Mesothelial cell of epicardium (in vitro differentiated cells): ENCODE results near the gene BHLHA9. TPM values are rescaled to one million over a fixed set of nuclear protein-coding genes. Genes with fewer than 3 reads are reported as not detected.

ENCODE experiments used
- DNase-seq, 2 experiments: peaks; one replicate each; pipeline ENCODE4 v3.0.0; 2021; ENCODE audit warnings: low spot score in 2 of 2; ENCODE audit not compliant: unreplicated experiment in 2 of 2
- H3K27ac Mint-ChIP-seq: 2 replicates; pipeline ENCODE4 v1.8.0; 2021; ENCODE audit warnings: mixed read lengths
- H3K27me3 Mint-ChIP-seq: 2 replicates; pipeline ENCODE4 v1.8.0; 2021; ENCODE audit warnings: low read depth, mixed read lengths
- H3K36me3 Mint-ChIP-seq: 2 replicates; pipeline ENCODE4 v1.8.0; 2021; ENCODE audit warnings: mixed read lengths
- H3K4me1 Mint-ChIP-seq: 2 replicates; pipeline ENCODE4 v1.8.0; 2021; ENCODE audit warnings: mixed read lengths
- H3K4me3 Mint-ChIP-seq: 2 replicates; pipeline ENCODE4 v1.8.0; 2021; ENCODE audit warnings: mild to moderate bottlenecking, moderate library complexity, mixed read lengths
- H3K9me3 Mint-ChIP-seq: 2 replicates; pipeline ENCODE4 v1.8.0; 2021; ENCODE audit warnings: mixed read lengths
- total RNA-seq: library from RNA; stranded (reverse); gene quantifications from 3 replicates; pipeline ENCODE4 v1.2.1, GENCODE V29; 2021
- TF ChIP-seq, protein P1 (sequence below): fragments of 200-600 bp; sonication (generic); IDR thresholded peaks from one replicate; pipeline ENCODE4 v1.5.0; 2021; ENCODE audit warnings: antibody characterized with exemption; ENCODE audit not compliant: unreplicated experiment

Gene BHLHA9
- total RNA-seq, 1 donor from 2014 or later = not detected

DNA sequence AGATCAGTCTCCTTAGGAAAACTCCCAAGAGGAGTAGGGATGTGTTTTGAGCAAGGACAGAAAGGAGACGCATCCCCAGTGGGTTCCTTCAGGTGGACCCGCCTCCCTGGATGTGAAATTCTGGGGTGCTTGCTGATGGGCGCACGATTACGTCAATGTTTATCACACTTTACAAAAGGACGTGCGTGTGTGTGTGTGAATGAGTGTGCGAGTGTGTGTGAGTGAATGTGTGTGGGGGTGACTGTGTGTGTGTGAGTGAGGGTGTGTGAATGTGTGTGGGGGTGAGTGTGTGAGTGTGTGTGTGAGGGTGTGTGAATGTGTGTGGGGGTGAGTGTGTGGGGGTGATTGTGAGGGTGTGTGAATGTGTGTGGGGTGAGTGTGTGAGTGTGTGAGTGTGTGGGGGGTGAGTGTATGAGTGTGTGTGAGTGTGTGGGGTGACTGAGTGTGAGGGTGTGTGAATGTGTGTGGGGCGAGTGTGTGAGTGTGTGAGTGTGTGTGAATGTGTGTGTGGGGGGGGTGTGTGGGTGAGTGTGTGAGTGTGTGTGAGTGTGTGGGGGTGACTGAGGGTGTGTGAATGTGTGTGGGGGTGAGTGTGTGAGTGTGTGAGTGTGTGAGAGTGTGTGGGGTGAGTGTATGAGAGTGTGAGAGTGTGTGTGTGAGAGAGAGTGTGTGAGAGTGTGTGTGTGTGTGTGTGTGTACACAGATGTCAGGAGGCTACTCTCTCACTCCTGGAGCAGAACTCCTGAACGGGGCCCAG is 5.1 kb downstream of the BHLHA9 start:
- no peak for DNase-seq
- H3K9me3 Mint-ChIP-seq = no peaks in the 10 kb centered on the region
- peaks cover 15% of the 10 kb centered on the region for H3K27me3 Mint-ChIP-seq
- H3K27ac Mint-ChIP-seq = no peak overlapping the region
- H3K4me3 Mint-ChIP-seq = no peak overlapping the region
- TF ChIP-seq, protein P1, sequence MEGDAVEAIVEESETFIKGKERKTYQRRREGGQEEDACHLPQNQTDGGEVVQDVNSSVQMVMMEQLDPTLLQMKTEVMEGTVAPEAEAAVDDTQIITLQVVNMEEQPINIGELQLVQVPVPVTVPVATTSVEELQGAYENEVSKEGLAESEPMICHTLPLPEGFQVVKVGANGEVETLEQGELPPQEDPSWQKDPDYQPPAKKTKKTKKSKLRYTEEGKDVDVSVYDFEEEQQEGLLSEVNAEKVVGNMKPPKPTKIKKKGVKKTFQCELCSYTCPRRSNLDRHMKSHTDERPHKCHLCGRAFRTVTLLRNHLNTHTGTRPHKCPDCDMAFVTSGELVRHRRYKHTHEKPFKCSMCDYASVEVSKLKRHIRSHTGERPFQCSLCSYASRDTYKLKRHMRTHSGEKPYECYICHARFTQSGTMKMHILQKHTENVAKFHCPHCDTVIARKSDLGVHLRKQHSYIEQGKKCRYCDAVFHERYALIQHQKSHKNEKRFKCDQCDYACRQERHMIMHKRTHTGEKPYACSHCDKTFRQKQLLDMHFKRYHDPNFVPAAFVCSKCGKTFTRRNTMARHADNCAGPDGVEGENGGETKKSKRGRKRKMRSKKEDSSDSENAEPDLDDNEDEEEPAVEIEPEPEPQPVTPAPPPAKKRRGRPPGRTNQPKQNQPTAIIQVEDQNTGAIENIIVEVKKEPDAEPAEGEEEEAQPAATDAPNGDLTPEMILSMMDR = no peak
- no peaks in the 10 kb centered on the region for H3K36me3 Mint-ChIP-seq
- no peaks in the 10 kb centered on the region for H3K4me1 Mint-ChIP-seq

DNA sequence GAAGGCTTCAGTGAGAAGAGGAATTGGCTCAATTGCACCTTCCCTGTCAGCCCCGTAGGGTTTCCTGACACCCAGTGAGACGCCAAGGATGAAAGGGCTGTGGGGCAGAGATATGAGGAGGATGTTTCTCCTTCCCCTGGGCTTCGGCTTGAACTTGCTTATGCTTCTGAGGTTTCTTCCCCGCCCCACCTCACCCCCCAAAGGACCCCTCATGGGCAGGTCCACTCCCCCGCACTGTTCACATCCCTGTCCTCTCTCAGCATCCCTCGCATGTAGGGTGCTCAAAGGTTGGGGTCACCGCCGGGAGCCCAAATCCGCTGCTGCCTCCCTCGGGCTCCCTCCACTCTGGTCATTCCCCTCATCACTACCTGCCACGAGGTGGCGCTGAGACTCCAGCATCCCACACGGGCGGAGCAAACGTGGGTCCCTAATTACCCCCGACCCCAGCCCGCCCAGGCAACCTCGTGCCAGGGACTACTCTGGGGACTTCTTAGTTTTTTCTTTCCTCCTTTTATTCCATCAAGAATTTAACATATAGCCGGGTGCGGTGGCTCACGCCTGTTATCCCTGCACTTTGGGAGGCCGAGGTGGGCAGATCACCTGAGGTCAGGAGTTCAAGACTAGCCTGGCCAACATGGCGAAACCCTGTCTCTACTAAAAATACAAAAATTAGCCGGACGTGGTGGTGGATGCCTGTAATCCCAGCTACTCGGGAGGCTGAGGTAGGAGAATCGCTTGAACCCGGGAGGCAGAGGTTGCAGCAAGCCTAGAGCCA is 5.9 kb downstream of the BHLHA9 start:
- Mint-ChIP-seq H3K27ac (no peak overlapping the region), H3K9me3 (no peaks in the 10 kb centered on the region), H3K4me3 (no peak overlapping the region), H3K36me3 (no peaks in the 10 kb centered on the region), H3K27me3 (peaks cover 18% of the 10 kb centered on the region), H3K4me1 (no peaks in the 10 kb centered on the region)
- peak; percentile 47 to 80 for DNase-seq
- TF ChIP-seq, protein P1 = peak; percentile 62

DNA sequence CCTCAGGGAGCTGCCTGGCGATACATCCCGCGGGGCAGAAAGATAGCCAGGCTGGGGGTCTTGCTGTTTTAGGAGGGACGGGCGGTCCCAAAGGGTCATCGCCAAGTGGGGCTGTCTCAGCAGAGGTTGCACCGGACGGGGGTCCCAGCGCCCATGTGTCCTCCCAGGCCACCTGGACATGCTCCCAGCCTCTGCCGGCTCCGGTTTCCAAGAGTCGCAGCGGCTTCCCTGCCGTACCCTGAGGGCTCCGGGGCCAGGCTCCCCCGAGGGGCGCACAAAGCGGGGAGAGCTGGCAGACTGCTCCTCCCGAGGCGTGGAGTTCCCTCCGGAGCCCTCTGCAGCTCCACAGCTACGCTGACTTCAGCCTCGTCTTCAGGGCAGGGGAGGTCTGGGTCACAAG is 10.4 kb downstream of the BHLHA9 start:
- Mint-ChIP-seq H3K4me1 (no peaks in the 10 kb centered on the region), H3K9me3 (no peaks in the 10 kb centered on the region), H3K27ac (no peak overlapping the region), H3K27me3 (peaks cover 15% of the 10 kb centered on the region), H3K4me3 (no peak overlapping the region), H3K36me3 (no peaks in the 10 kb centered on the region)
- DNase-seq = no peak
- TF ChIP-seq, protein P1 = no peak

DNA sequence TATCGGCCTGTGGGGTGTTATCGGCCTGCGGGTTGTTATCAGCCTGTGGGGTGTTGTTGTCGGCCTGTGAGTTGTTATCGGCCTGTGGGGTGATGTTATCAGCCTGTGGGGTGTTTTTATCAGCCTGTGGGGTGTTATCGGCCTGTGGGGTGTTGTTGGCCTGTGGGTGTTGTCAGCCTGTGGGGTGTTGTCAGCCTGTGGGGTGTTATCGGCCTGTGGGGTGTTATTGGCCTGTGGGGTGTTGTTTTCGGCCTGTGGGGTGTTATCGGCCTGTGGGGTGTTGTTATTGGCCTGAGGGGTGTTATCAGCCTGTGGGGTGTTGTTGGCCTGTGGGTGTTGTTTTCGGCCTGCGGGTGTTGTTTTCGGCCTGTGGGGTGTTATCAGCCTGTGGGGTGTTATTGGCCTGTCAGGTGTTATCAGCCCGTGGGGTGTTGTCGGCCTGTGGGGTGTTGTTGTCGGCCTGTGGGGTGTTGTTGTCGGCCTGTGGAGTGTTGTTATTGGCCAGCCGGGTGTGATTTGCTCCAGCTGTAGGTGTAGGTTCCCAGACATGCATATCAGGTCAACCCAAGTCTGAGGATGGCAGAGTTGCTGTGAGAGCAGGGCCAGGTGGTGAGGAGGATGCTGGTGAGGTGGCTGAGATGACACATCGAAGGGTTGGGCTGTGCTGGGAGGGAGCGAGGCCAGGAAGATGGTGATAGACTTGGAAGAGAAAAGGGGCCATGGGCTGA is 16.3 kb downstream of the BHLHA9 start:
- H3K9me3 Mint-ChIP-seq = peaks cover 12% of the 10 kb centered on the region
- H3K4me1 Mint-ChIP-seq = no peaks in the 10 kb centered on the region
- no peak for DNase-seq
- no peak overlapping the region for H3K27ac Mint-ChIP-seq
- TF ChIP-seq, protein P1 = no peak
- no peaks in the 10 kb centered on the region for H3K36me3 Mint-ChIP-seq
- peaks cover 2% of the 10 kb centered on the region for H3K27me3 Mint-ChIP-seq
- no peak overlapping the region for H3K4me3 Mint-ChIP-seq

DNA sequence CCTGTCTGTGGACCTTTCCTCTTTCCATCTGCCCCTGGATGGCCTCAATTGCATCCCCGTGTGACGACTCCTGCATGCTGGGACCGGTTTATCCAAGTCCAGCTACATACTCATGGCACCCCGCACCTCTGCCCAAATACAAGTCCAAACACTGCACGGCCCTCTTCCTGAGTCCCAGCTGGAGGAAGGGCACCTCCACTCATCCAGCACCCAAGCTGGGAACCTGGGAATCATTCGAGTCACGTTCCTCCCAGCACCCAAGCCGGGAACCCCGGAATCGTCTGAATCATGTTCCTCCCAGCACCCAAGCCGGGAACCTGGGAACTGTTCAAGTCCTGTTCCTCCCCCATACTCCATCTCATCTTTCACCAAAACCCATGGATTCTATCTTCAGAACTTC is 19.5 kb downstream of the BHLHA9 start:
- H3K9me3 Mint-ChIP-seq = peaks cover 12% of the 10 kb centered on the region
- TF ChIP-seq, protein P1 = no peak
- no peaks in the 10 kb centered on the region for H3K4me1 Mint-ChIP-seq
- H3K27ac Mint-ChIP-seq = no peak overlapping the region
- H3K4me3 Mint-ChIP-seq = no peak overlapping the region
- no peaks in the 10 kb centered on the region for H3K36me3 Mint-ChIP-seq
- H3K27me3 Mint-ChIP-seq = peaks cover 8% of the 10 kb centered on the region
- DNase-seq = no peak
